IMR-90 (cell line): ENCODE data around the gene RAB31. TPM values are rescaled to one million over a fixed set of nuclear protein-coding genes. Genes with fewer than 3 reads are reported as not detected.

Experiments
- ATAC-seq: fragments of 200-7000 bp; cut with Tn5 transposase; 2 replicates; pipeline ENCODE4 v1.9.1; 2020; ENCODE audit warnings: low read depth, mild to moderate bottlenecking, moderate library complexity
- BruUV-seq: library from RNA; stranded (reverse); fragments of 400-500 nt; replicated peaks from 2 replicates; lab custom pipeline; 2021; lab: Mats Ljungman, UMichigan
- CTCF ChIA-PET: fragments of 300-600 bp; formaldehyde crosslinking; extraction: SDS; loops from one replicate; lab custom pipeline; 2021; ENCODE audit warnings: antibody characterized with exemption; lab: Yijun Ruan, JAX
- POLR2A ChIA-PET: fragments of 300-600 bp; sonication (Branson Sonifier 250); formaldehyde crosslinking; loops from one replicate; lab custom pipeline; 2022; ENCODE audit warnings: antibody characterized with exemption; ENCODE audit not compliant: unreplicated experiment; lab: Charles Lee
- DNase-seq: peaks from one replicate; pipeline ENCODE4 v3.0.0; 2013
- H2AFZ ChIP-seq: replicated peaks from 2 replicates; pipeline ENCODE3; 2013; ENCODE audit warnings: low read length, mild to moderate bottlenecking; ENCODE audit not compliant: poor library complexity
- H2AK5ac ChIP-seq: 2 replicates; pipeline ENCODE4 v1.6.1; 2013; ENCODE audit warnings: low read depth, low read length, inconsistent platforms
- H2AK9ac ChIP-seq: replicated peaks from 2 replicates; pipeline ENCODE3; 2013; ENCODE audit warnings: mild to moderate bottlenecking, low read depth, low read length, moderate library complexity; ENCODE audit not compliant: poor library complexity
- H2BK120ac ChIP-seq: 2 replicates; pipeline ENCODE4 v1.6.1; 2013; ENCODE audit warnings: low read depth, low read length, inconsistent platforms
- H2BK15ac ChIP-seq: 3 replicates; pipeline ENCODE4 v1.6.1; 2013; ENCODE audit warnings: low read depth, low read length, inconsistent platforms
- H2BK20ac ChIP-seq: 2 replicates; pipeline ENCODE4 v1.6.1; 2013; ENCODE audit warnings: low read depth, mild to moderate bottlenecking, inconsistent platforms, low read length, moderate library complexity
- H2BK5ac ChIP-seq: 2 replicates; pipeline ENCODE4 v1.6.1; 2013; ENCODE audit warnings: mild to moderate bottlenecking, low read depth, low read length, inconsistent platforms; ENCODE audit not compliant: poor library complexity, severe bottlenecking
- H3K14ac ChIP-seq: replicated peaks from 2 replicates; pipeline ENCODE4 v1.6.1; 2013; ENCODE audit warnings: low read depth, low read length, inconsistent platforms
- H3K18ac ChIP-seq: 2 replicates; pipeline ENCODE4 v1.6.1; 2013; ENCODE audit warnings: low read depth, low read length, control low read depth
- H3K23ac ChIP-seq: 2 replicates; pipeline ENCODE4 v1.6.1; 2013; ENCODE audit warnings: low read depth, low read length, inconsistent platforms
- H3K27ac ChIP-seq: 2 replicates; pipeline ENCODE4 v1.5.1; 2013; ENCODE audit warnings: mild to moderate bottlenecking, control low read depth, low read length; ENCODE audit not compliant: insufficient read depth
- H3K27me3 ChIP-seq: 2 replicates; pipeline ENCODE4 v1.6.1; 2013; ENCODE audit warnings: low read length; ENCODE audit not compliant: control insufficient read depth, insufficient read depth
- H3K36me3 ChIP-seq: 2 replicates; pipeline ENCODE4 v1.6.1; 2013; ENCODE audit warnings: low read length, mixed read lengths; ENCODE audit not compliant: control insufficient read depth, insufficient read depth
- H3K4ac ChIP-seq: 2 replicates; pipeline ENCODE4 v1.6.1; 2013; ENCODE audit warnings: low read depth, low read length, inconsistent platforms
- H3K4me1 ChIP-seq: 2 replicates; pipeline ENCODE4 v1.6.1; 2013; ENCODE audit warnings: low read length, mixed read lengths; ENCODE audit not compliant: control insufficient read depth, insufficient read depth
- H3K4me2 ChIP-seq: 2 replicates; pipeline ENCODE4 v1.6.1; 2013; ENCODE audit warnings: low read depth, mild to moderate bottlenecking, control low read depth, low read length, moderate library complexity
- H3K4me3 ChIP-seq: 2 replicates; pipeline ENCODE4 v1.5.1; 2013; ENCODE audit warnings: low read depth, mild to moderate bottlenecking, control low read depth, low read length, moderate library complexity; ENCODE audit not compliant: insufficient read depth
- H3K56ac ChIP-seq: 2 replicates; pipeline ENCODE4 v1.6.1; 2013; ENCODE audit warnings: low read length, inconsistent platforms; ENCODE audit not compliant: insufficient read depth; ENCODE audit errors: extremely low read depth
- H3K79me1 ChIP-seq, 2 experiments: 2 replicates each; pipeline ENCODE4 v1.6.1; 2013; ENCODE audit warnings: low read length in 2 of 2, inconsistent platforms in 1 of 2, low read depth in 1 of 2
- H3K9ac ChIP-seq: 2 replicates; pipeline ENCODE4 v1.6.1; 2013; ENCODE audit warnings: low read depth, low read length, control low read depth
- H3K9me1 ChIP-seq: 2 replicates; pipeline ENCODE4 v1.6.1; 2013; ENCODE audit warnings: low read length, inconsistent platforms; ENCODE audit not compliant: insufficient read depth
- H3K9me3 ChIP-seq: 2 replicates; pipeline ENCODE4 v1.6.1; 2013; ENCODE audit warnings: low read length; ENCODE audit not compliant: control insufficient read depth, insufficient read depth
- H4K20me1 ChIP-seq: 2 replicates; pipeline ENCODE4 v1.6.1; 2013; ENCODE audit warnings: low read length, inconsistent platforms; ENCODE audit not compliant: insufficient read depth
- H4K5ac ChIP-seq: 2 replicates; pipeline ENCODE4 v1.6.1; 2013; ENCODE audit warnings: mild to moderate bottlenecking, low read depth, low read length, control low read depth
- H4K8ac ChIP-seq, 2 experiments: 2 replicates each; pipeline ENCODE4 v1.6.1; 2013; ENCODE audit warnings: low read depth in 2 of 2, low read length in 2 of 2, control low read depth in 1 of 2, inconsistent platforms in 1 of 2
- H4K91ac ChIP-seq: 2 replicates; pipeline ENCODE4 v1.6.1; 2013; ENCODE audit warnings: low read depth, low read length, inconsistent platforms; ENCODE audit not compliant: insufficient read depth
- BHLHE40 ChIP-seq: fragments of 150-350 bp; IDR thresholded peaks from 2 replicates; pipeline ENCODE4 v1.6.1; 2016; ENCODE audit warnings: mild to moderate bottlenecking, low read depth, low read length
- CEBPB ChIP-seq: IDR thresholded peaks from 2 replicates; pipeline ENCODE4 v1.6.1; 2012; ENCODE audit warnings: low read depth, low read length, improper control_type of control experiment
- CHD1 ChIP-seq: IDR thresholded peaks from 2 replicates; pipeline ENCODE4 v1.6.1; 2012; ENCODE audit warnings: low read depth, low read length, improper control_type of control experiment
- FOS ChIP-seq: fragments of 150-350 bp; IDR thresholded peaks from 2 replicates; pipeline ENCODE4 v1.6.1; 2016; ENCODE audit warnings: low read depth, low read length
- MAFK ChIP-seq: IDR thresholded peaks from 2 replicates; pipeline ENCODE4 v1.6.1; 2012; ENCODE audit warnings: low read depth, low read length, improper control_type of control experiment
- MAZ ChIP-seq: IDR thresholded peaks from 2 replicates; pipeline ENCODE4 v1.6.1; 2012; ENCODE audit warnings: low read depth, mild to moderate bottlenecking, low read length, improper control_type of control experiment, moderate library complexity, borderline replicate concordance
- MXI1 ChIP-seq: IDR thresholded peaks from 2 replicates; pipeline ENCODE4 v1.6.1; 2012; ENCODE audit warnings: low read depth, mild to moderate bottlenecking, low read length, moderate library complexity, borderline replicate concordance
- NFE2L2 ChIP-seq: fragments of 150-350 bp; IDR thresholded peaks from 2 replicates; pipeline ENCODE4 v1.6.1; 2016; ENCODE audit warnings: low read depth, mild to moderate bottlenecking, low read length
- RAD21 ChIP-seq: IDR thresholded peaks from 2 replicates; pipeline ENCODE4 v1.6.1; 2012; ENCODE audit warnings: low read length, improper control_type of control experiment
- RFX5 ChIP-seq: IDR thresholded peaks from 2 replicates; pipeline ENCODE4 v1.8.0; 2012; ENCODE audit warnings: low read depth, mild to moderate bottlenecking, low read length, moderate library complexity
- SMC3 ChIP-seq: fragments of 150-350 bp; IDR thresholded peaks from 2 replicates; pipeline ENCODE4 v1.6.1; 2016; ENCODE audit warnings: low read depth, mild to moderate bottlenecking, antibody characterized with exemption, low read length, moderate library complexity
- WGBS, 2 experiments: methylation state at CpG; one replicate each; pipeline versions ENCODE4 v1.1.5 to v1.1.7; 2013; ENCODE audit warnings: missing lambda C conversion rate in 2 of 2; ENCODE audit not compliant: insufficient read length in 1 of 2; ENCODE audit errors: extremely low coverage in 2 of 2; 5-methylcytosine and 5-hydroxymethylcytosine counted together
- dilution Hi-C: fragments of 300-500 bp; cut with HindIII; formaldehyde crosslinking; loops from one replicate; pipeline ENCODE4 v1.14.3; 2018; ENCODE audit warnings: low sequenced_read_pairs; ENCODE audit not compliant: unreplicated experiment
- in situ Hi-C: fragments of 300-500 bp; cut with MboI; formaldehyde crosslinking; loops from 3 replicates; pipeline ENCODE4 v1.14.3; 2019; ENCODE audit warnings: low sequenced_read_pairs, inconsistent platforms, mixed read lengths
- intact Hi-C: fragments of 100-400 bp; cut with micrococcal nuclease; formaldehyde crosslinking; loops from 2 replicates; pipeline ENCODE4 v1.10.0; 2022
- polyA plus RNA-seq, 3 experiments: library from polyadenylated mRNA; depleted of rRNA; stranded (reverse); fragments of >200 nt; gene quantifications; 2 replicates each; pipeline ENCODE4 v1.2.3, GENCODE V29; 2012; ENCODE audit warnings: low replicate concordance in 1 of 3
- total RNA-seq: library from RNA; depleted of rRNA; stranded (reverse); fragments of >200 nt; gene quantifications from 2 replicates; pipeline ENCODE4 v1.2.3, GENCODE V29; 2012
- TF ChIP-seq, protein P1 (sequence below): fragments of 150-350 bp; IDR thresholded peaks from 2 replicates; pipeline ENCODE4 v1.6.1; 2016; ENCODE audit warnings: low read depth, mild to moderate bottlenecking, low read length, moderate library complexity, borderline replicate concordance
- TF ChIP-seq, protein P2 (sequence below): conservative IDR thresholded peaks from 2 replicates; pipeline ENCODE4 v1.5.1; 2012; ENCODE audit warnings: mild to moderate bottlenecking, low read depth, low read length, improper control_type of control experiment
- TF ChIP-seq, protein P3 (sequence below): fragments of 150-350 bp; IDR thresholded peaks from 2 replicates; pipeline ENCODE4 v1.6.1; 2017; ENCODE audit warnings: mild to moderate bottlenecking, antibody characterized with exemption, low read length, low read depth

RAB31 gene
- total and polyA plus RNA-seq, 2 of the 4 experiments (the other 2 are of a cell fraction): 13.8 to 26.9 TPM

DNA sequence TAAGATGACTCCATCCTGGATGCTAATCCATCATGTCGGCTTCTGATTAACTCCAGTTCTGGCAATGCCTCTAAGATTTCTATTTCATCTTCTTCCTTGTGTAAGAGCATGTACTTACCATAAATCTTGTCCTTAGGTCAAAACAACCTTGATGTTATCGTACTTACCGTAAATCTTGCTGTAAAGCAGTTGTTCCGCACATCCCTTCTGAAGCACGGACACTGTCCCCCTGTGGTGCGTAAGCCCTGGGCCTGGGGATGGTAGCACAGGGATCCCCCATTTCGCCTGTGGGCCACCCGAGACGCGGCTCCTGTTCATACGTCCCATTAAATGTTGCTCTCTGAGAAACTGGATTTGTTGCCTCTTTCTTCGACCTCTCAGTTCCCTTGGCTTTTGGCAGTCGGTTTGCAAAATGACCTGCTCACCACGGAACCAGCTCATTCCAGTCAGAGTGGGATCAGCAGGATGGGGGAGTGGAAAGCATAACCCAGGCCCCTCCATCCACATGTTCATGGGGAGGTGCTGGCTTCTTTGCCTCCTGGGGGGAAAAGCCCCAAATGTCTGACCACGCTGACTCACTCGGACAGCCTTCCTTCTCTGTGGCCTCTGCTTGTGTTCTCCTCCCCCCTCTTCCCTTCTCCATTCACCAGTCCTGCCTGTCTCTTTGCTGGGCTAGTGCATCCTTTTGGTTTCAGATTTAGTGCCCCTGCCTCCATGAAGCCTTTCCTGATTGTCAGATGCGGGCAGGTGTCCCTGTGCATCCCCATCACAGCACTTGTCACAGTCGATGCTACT lies 49.9 kb downstream of the RAB31 start:
- Histone ChIP-seq H3K27ac (no peak overlapping the region), H3K36me3 (no peaks in the 10 kb centered on the region), H3K9ac (no peak overlapping the region), H4K91ac (no peak overlapping the region), H2AK5ac (peak overlapping the region; percentile 71; the same call in 1 of the 2 replicates), H3K23ac (no peak overlapping the region), H2AK9ac (peak overlapping the region; percentile 22), H2AFZ (peak overlapping the region; percentile 51), H3K14ac (peak overlapping the region; percentile 29; the same call in 1 of the 2 replicates), H3K9me1 (peaks cover 10% of the 10 kb centered on the region), H4K20me1 (peaks cover 11% of the 10 kb centered on the region; the same call in 1 of the 2 replicates), H3K79me1 (peaks cover 46 to 58% of the 10 kb centered on the region in 2 experiments), H3K4me2 (peak overlapping the region; percentile 16; the same call in 1 of the 2 replicates), H3K9me3 (no peaks in the 10 kb centered on the region; the same call in 1 of the 2 replicates), H3K4me1 (peaks cover 11% of the 10 kb centered on the region), H3K18ac (no peak overlapping the region), H2BK15ac (no peak overlapping the region), H2BK20ac (no peak overlapping the region), H3K27me3 (no peaks in the 10 kb centered on the region), H4K8ac (no peak overlapping the region), H3K4ac (no peak overlapping the region; the same call in 1 of the 2 replicates), H3K56ac (no peak overlapping the region), H4K5ac (no peak overlapping the region), H2BK120ac (no peak overlapping the region), H2BK5ac (no peak overlapping the region), H3K4me3 (no peak overlapping the region)
- in situ Hi-C loops: no loop called here
- DNase-seq: peak; percentile 57
- CTCF ChIA-PET: interaction anchor here (0.6 kb wide), 1 partner anchor 238 kb away, joined by 4 read pairs; no protein-coding TSS in a partner anchor
- BruUV-seq: no TSS peak
- intact Hi-C loops: no loop called here
- dilution Hi-C loops: no loop called here
- 87% methylated on average over 14 of the region's 18 CpGs; no CpG with 5 or more reads in 1 of the 2 experiments for WGBS, 2 experiments
- POLR2A ChIA-PET: no interaction called here
- ATAC-seq: peak; percentile 14; the same call in 1 of the 2 replicates
- TF ChIP-seq MXI1 (no peak), MAFK (no peak), BHLHE40 (no peak), SMC3 (no peak), CEBPB (no peak), NFE2L2 (no peak), FOS (no peak), MAZ (no peak), RFX5 (no peak), CHD1 (no peak), RAD21 (no peak)
- TF ChIP-seq, protein P1, sequence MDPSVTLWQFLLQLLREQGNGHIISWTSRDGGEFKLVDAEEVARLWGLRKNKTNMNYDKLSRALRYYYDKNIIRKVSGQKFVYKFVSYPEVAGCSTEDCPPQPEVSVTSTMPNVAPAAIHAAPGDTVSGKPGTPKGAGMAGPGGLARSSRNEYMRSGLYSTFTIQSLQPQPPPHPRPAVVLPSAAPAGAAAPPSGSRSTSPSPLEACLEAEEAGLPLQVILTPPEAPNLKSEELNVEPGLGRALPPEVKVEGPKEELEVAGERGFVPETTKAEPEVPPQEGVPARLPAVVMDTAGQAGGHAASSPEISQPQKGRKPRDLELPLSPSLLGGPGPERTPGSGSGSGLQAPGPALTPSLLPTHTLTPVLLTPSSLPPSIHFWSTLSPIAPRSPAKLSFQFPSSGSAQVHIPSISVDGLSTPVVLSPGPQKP: no peak
- TF ChIP-seq, protein P2, sequence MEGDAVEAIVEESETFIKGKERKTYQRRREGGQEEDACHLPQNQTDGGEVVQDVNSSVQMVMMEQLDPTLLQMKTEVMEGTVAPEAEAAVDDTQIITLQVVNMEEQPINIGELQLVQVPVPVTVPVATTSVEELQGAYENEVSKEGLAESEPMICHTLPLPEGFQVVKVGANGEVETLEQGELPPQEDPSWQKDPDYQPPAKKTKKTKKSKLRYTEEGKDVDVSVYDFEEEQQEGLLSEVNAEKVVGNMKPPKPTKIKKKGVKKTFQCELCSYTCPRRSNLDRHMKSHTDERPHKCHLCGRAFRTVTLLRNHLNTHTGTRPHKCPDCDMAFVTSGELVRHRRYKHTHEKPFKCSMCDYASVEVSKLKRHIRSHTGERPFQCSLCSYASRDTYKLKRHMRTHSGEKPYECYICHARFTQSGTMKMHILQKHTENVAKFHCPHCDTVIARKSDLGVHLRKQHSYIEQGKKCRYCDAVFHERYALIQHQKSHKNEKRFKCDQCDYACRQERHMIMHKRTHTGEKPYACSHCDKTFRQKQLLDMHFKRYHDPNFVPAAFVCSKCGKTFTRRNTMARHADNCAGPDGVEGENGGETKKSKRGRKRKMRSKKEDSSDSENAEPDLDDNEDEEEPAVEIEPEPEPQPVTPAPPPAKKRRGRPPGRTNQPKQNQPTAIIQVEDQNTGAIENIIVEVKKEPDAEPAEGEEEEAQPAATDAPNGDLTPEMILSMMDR: no peak
- TF ChIP-seq, protein P3, sequence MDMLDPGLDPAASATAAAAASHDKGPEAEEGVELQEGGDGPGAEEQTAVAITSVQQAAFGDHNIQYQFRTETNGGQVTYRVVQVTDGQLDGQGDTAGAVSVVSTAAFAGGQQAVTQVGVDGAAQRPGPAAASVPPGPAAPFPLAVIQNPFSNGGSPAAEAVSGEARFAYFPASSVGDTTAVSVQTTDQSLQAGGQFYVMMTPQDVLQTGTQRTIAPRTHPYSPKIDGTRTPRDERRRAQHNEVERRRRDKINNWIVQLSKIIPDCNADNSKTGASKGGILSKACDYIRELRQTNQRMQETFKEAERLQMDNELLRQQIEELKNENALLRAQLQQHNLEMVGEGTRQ: no peak
